ENCODE results near the gene OPTC. TPM values are rescaled to one million over a fixed set of nuclear protein-coding genes. Genes with fewer than 3 reads are reported as not detected.
"Not testable (repeated sequence)": the region's sequence is repeated elsewhere in the genome, so short reads cannot be mapped to it uniquely, and the experiment has no call there.

The OPTC gene
- polyA plus RNA-seq, 12 donors = not detected

DNA sequence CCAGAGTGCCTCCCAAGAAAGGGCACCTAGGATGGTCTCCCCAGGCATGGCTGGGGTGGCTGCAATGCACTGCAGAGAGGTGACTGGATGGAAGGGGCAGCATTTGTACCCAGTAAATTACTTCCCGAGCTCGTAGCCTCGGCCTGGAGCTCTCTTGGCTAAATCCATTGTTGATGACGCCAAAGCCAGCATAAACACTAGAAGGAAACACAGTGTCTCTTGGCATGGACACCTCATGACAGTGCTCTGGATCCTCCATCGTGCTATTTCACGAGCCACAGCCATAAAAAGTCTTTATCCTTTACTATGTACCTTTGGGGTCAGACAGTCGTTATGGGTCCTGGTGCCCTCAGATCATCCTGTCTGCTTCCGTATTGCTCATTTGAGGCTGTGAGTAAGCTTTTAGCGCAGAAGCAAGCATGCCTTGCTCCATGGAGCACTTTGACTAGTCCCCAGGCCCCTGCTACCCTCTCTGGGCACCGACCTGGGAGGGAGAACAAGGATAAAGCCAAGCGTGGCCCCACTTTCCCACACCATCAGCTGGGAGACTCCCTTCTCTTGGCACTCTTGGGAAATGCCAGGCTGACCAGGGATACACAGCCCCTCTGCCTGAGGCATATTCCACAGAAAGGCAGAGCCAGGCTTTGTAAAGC lies 28.7 kb upstream of the OPTC start:
- DNase-seq = no peak

DNA sequence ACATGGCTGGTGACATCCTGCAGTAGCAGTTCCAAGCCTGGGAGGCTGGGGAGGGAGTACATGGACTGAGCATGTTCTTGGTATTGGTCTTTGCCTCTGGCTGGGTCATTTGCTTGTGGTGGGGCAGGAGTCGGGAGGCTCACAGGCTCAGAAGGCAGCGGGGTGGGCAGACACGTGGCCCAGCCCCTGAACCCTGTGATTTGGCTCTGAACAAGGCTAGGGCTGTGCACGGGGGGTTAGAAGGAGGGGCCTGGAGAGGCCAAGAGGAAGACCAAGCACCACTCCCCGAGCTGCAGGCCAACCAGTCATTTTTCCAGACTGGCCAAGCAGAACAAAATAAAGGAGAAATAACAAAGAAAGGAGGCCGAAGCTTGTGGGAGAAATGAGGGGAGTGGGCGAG lies 28.0 kb upstream of the OPTC start:
- no peak for DNase-seq

DNA sequence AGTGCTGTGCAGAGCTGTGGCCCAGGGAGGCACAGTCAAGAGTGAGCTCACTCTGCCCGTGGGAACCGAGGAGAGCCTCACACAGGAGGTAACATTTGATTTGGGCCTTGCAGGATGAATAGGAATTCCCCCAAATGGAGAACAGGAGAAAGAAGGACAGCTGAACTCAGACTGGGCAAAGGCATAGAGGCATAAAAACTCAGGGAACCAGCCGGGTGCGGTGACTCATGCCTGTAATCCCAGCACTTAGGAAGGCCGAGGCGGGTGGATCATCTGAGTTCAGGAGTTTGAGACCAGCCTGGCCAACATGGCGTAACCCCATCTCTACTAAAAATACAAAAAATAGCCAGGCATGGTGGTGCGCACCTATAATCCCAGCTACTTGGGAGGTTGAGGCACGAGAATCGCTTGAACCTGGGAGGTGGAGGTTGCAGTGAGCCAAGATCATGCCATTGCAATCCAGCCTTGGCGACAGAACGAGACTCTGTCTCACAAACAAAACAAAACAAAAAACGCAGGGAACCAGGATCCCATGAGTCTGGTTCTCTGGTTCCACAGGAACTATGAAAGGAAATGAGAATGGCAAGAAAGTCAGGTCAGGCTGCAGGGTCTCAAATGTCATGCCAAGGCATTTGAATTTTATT lies 26.9 kb upstream of the OPTC start:
- DNase-seq = not testable (repeated sequence)

DNA sequence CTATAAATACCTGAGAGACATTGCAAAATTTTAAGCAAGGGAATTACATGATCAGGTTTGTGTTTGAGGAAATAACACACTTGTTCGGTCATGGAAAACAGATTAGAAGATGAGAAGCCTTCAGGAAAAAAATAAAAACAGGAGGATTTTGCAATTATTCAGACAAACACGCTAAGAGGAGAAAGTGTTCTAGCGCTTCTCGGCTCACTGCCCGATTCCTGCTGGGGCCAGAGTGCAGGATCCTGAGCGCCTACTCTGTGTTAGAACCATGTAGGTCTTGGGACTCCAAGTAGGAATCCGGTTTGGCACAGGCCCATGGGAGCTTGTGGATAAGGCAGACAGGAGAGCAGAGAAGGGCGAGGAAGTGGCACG lies 26.4 kb upstream of the OPTC start:
- DNase-seq = no peak

DNA sequence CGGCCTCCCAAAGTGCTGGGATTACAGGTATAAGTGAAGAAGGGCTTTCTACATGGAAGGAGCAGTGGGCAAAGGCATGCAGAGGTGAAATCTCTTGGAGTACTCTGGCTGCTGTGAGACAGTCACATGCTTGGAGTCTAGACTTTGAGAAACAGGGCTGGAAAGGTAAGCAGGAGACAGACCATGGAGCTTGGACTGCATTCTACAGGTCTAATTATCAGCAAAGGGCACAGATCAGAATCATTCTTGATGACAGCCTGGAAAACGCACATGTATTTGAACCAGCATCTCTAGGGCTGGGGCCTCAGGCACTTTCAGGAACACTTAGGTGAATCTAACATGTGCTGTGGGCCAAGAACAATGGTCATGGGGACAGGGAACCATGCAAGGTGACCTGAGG lies 25.6 kb upstream of the OPTC start:
- no peak for DNase-seq

DNA sequence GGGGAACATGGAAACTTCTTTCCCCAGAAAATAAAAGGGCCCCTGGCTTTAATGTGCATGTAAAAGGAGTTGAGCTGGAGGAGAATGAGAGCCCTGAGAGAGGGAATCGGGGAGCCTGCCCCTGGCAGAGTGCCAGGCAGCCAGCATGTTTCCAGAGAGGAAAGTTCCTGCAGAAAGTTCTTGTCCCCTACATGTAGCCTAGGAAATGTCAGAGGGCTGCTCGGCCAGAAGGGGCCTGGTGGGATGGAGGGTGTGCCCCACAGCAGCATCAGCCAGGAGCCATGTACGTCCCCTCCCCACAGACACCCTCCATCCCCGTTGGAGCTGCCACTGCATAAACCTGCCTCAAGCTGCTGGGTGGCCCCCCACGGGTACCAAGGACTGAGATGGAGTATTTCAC lies 23.7 kb upstream of the OPTC start:
- no peak for DNase-seq

DNA sequence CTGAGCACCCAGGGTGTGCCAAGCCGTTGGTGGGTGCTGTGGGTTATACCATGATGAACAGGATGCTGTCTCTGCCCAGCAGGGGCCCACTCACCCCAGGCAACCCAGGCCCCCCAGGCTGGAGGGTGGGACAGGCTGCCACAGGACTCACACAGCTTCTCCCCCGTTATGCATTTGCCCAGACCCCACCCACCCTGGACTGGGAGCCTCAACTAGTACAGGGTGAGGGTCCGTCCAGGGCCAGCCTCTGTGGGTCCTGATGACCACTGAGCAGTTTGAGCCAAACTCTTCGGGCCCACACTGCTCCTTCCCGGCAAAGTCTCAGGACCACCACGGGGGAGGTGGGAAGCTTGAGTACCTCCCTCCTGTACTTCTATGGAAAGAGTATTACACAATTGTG lies 22.1 kb upstream of the OPTC start:
- DNase-seq = no peak

DNA sequence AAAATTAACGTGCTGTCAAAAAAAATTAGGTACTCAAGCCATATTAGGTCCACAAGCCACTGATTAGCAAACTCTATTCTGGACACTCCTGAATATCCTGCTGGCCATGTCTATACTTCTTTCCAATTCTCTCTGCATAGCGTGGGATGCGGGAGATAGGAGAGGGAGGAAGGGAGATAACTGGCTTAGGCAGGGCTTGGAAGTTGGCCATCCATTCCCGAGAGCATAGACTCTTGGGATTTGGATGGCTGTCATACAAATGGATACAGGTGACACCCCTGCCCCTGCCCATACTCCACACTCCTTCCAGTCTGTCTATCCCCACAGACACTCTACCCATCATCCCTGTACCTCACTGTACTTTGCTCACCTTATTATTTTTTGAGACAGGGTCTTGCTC lies 20.7 kb upstream of the OPTC start:
- DNase-seq = no peak

DNA sequence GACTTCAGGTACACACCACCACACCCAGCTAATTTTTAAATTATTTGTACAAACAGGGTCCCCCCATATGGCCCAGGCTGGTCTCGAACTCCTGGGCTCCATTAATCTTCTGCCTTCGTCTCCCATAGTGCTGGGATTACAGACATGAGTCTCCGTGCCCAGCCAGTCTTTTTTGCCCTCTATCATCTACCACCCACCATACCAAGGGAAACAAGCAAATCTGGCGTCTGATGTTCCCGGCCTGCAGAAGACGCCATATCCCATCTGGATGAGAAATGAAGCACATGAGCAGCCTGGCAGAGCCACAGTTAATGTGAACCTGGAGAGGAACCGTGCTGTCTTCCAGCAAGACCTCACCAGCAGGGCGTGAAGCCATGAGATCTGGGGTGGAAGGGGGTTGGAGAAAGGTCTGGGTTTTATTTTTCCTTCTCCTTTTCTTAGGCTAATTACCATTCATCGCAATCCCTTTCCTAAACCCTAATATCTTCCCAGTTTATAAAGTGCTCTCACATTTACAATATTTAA lies 20.1 kb upstream of the OPTC start:
- DNase-seq = no peak

DNA sequence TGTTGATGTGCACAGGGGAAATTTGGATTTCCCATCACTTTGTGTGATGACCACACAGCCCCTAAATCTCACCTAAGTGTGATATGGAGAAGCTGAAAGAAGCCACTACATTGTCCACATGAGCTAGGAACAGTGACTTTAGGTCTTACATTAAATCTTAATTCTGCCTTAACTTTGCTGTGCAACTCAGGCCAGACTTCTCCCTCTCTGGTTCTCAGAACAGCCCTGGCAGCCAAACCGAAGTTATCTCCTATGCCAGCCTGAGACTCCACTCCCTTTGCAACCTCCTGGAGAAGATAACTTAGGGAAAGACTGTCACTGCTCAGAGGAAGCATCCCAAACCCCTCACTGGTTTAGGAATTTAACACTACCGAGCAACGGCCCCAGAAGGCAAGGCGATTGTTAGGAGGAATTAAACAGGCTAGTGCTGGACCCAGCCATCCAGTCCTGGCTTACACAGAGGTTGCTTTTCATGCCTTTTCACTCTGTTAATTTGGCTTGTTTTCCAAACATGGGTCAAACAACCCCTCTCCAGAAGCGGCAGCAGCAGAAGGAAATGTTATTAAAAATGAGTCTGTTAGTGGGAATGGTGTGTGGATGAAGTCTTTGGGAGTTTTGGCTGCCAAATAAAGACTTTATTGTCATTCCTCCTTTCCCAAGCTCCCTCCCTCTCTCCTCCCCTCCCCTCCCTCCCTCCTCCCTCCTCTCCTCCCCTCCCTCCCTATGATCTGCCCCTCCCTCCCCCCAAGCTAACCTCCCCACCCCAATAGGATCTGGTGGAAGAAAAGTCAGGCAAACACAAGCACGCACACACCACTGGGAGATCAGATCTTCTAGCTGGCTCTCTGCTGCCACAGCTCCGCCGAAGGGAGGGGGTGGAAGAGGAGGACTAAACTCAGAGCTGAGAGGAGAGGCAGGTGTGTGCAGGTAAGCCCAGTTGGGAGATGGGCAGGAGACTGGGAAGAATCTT lies 18.7 kb upstream of the OPTC start, which contains the start of gene PRELP:
PRELP (plus strand) TSS at position 795 of the 970 bp plus-strand sequence. CDS start 7,379 bp downstream, outside the sequence.
- no peak for DNase-seq

DNA sequence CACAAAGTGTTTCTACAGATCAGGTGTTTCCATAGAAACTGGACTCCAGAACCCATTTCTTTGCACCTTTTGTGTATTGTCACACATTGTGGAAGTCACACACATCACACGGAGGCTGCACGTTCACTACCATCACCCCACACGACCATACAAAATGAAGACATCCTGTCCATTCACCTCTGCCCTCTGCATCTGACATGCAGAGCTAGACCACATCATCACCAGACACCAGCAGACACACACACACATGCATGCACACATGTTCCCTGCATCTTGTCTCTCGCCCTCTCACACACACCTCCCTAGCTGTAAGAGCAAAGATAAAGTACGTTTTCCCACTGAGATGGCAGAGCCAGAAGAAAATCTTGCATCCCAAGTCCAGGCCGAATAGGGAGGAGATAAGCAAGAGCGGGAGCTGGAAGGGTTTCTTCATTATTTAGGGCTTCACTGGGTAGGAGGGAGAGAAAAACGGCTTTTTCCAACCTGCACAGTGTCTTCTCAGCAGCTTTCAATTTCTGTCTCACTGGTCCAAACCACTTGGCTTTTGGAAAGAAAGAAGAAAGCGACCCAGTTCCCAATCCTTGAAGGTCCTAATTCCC lies 17.6 kb upstream of the OPTC start:
- DNase-seq = no peak

DNA sequence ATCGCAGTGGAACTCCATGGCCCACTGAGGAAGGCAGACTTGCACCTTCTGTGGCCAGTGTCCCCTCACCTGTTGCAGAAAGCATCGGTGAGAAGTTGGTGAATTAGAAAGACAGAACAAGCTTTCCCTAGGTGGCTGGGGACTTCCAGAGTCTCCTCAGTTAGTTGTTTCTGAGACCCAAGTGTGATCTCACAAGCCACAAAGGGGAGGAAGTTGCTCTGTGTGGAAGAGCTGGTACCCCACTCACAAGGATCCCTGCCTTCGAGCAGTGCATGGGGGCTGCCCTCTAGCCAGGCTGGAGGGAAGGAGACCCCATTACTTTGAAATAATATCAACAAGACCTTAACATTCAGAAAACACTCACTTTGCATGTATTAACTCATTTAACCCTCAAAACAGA lies 16.2 kb upstream of the OPTC start:
- DNase-seq = no peak

DNA sequence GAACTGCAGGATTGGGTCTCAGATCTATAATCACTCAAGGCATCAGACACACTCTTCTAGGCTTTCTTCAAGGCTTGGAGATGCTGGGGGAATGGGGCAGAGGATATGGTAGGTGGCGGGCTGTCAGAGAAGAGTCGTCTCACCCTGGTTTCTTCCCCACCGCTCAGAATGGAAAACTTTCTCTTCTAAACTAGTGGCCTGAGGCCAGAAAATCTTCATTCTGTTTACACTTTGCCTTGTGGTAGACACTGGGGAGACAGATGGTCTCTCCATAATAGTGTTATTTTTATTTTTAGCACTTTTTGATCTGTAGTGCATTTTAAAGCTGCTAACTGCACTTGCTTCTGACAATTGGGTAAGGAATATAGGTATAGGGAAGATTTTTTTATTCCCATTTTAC lies 15.7 kb upstream of the OPTC start:
- DNase-seq = no peak

DNA sequence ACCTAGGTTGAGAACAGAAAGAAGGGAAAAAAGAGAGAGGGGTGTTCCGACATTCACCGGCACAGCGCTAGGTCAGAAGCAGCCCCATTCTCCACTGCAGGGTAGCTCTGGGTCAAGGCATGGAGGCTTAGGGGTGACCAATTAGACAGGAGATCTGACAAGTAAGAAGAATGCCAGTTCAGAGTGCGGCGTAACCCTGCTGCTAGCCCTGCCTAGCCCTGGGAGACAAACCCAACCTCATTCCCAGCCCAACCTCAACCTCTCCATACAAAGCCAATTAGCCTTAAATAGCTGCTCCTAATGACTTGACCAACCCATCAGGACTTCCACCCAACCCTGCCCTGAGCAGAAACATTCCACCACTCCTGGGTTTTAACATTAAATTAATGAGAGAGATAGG lies 15.0 kb upstream of the OPTC start:
- no peak for DNase-seq

DNA sequence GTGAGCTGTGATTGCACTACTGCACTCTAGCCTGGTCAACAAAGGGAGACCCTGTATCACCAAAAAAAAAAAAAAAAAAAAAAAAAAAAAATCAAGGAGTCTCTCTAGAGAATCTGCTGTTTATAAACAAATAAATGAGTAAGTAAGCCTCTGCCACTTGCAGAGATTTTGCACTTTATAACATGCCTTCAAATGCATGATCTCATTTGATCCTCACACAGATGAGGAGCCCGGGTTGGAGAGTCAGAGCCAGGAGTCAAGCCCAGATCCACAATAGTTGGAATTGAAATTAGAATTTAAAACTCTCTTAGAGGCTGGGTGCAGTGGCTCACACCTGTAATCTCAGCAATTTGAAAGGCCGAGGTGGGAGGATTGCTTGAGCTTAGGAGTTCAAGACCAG lies 14.3 kb upstream of the OPTC start:
- DNase-seq = no peak

DNA sequence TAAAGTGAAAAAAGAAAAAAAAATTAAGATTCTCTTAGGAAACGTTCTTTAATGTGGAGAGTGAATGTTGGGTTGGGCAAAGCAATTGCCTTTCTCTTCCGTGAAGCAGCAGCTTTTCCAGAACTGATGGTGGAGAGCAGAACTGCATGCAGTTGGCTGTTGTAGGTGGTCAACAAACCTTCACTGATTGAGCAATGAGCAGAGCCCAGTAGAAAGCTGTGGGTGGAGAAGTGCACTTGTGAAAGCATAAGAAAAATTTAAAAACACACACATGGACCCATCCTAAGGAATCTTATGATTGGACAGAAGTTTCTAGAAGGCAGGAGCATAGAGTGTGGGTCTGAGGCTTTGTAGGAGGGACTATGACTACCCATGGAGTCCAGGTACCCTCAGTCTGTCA lies 13.9 kb upstream of the OPTC start:
- no peak for DNase-seq

DNA sequence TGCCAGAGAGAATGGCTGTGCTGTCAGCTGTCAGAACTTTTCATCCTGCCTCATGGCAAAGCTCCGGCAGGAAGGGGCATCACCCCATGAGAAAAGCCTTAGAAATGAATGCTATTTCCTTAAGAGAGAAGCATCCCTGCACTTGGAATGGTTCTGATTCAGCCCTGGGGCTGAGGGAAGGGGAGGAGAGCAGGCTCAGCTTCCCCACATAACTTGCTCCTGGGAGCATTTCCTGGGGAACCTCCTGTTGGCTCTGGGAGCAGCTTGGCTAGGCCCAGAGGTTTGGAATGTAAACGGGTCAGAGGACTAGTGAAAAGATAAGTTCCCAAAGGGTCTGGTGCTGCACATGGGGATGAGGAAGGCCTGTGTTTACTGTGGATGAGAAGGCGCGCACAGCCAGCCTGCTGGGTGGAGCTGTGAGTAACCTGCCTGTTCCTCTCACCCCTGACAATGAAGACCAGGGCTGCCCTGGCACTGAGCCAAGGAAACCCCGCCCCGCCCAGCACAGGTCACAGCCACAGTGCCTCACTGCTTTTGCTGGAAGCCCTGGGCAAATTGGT lies 13.3 kb upstream of the OPTC start:
- no peak for DNase-seq

DNA sequence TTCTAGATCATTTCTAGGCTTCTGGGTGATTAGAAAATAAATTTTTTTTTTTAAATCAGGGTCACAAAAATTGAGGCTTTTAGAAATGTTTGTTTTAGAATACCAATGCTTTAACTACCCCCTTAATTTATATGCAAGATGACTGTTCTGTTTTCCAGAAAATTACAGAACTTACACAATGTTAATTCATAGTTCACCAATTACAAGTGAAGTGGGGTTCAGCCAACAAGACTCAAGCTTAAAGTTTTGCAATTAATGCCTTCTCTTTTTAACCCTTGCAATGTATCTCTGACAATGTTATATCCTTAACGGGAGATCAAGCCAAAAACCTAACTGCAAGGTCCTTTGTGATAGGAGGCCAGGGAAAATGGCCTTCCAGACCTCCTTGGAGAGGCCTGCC lies 12.8 kb upstream of the OPTC start:
- no peak for DNase-seq

DNA sequence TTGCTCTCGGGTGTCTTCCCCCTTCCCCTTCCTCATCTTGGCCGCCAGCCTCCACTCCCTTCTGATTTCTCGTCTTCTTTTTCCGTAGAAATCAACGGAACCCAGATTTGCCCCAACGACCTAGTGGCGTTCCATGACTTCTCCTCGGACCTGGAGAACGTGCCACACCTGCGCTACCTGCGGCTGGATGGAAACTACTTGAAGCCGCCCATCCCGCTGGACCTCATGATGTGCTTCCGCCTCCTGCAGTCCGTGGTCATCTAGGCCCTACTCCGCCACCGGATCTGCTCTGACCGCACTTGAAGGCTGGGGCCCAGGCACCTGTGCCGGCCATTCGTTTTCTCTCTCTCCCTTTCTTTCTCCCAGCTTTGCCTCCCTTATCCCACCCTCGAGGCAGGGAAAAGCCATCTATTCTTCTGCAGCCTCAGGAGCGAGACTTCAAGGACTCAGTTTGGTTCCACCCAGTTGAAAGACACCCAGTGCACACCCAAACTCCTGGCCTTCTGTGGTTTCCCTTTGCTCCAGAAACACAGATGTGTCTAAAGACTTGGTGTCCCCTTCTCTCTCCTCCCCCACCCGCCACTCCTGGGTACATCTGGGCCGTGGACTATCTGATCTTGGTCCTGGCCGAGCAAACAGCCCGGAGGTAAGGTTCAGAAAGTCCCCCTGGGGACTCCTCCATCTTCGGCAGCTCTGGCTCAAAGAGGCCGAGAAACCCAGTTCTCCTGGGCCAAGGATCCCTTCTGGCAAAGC lies 7.2 kb upstream of the OPTC start:
- no peak for DNase-seq

DNA sequence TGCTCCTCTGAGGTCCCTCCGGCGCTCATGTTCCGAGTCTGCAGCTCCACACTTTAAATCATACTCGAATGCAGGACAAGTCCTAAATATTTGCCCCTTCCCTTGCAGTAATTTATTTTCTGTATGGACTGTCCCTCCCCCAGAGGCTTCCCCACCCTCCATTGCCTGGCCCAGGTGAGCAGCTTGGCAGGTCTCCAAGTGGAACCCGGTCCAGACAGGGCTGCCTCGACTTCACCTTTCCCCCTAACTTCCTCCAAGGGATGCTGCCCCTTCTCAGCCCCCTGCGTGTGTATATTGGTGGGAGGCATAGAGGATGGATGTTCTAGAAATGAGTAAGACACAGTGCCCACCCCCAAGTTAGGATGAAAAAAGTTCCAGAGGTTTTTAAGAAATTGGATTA lies 5.4 kb upstream of the OPTC start:
- DNase-seq = no peak

DNA sequence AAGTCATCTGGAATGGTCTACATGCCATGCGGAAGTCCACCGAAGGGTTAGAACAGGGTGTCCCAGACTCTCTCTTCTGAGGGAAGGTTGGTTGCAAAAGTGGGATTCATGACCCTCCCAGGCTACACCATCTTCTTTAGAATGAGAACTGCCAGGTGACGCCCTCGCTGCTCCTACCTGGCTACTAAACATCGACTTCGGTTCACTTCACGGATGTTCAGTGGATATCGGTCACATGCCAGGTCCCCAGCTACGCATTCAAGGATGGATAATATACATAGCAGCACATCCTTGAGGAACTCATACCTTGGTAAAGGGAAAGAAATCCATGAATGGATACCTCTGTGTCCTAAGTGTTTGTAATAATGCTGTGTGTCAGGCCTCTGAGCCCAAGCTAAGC lies 3.3 kb upstream of the OPTC start:
- DNase-seq = no peak
